NCI-H1417 (cell line): Measurements from ENCODE around the gene CDH4.
"Not testable (repeated sequence)": the region's sequence is repeated elsewhere in the genome, so short reads cannot be mapped to it uniquely, and the experiment has no call there.

ENCODE experiments used
- DNase-seq, 3 experiments: peaks; one replicate each; lab custom pipeline; 2025; lab: John Stamatoyannopoulos, UW

Gene CDH4

GRCh38 chr20:61419010-61419409 is 166.9 kb downstream of the CDH4 start:
- DNase-seq: no peak

- peak in 1 of 3 experiments; percentile 23 for DNase-seq
Measured at GRCh38 chr20:61419501-61419900, 167.4 kb downstream of the CDH4 start.

- no peak for DNase-seq
Measured at GRCh38 chr20:61420056-61420455, 168.0 kb downstream of the CDH4 start.

DNA sequence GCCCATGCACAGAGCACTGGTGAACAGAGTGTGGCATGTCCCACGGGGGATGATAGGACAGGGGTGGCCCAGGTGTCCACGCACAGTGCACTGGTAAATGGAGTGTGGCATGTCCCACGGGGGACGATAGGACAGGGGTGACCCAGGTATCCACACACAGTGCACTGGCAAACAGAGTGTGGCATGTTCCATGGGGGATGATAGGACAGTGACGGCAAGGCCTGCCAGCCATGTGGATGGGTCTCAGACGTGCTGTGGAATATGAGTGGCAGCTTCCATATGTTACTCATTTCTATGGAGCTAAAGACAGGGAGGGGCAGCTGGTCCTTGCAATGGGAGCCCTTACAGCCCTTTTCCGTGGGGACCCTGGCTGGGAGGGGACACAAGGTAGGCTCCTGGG is 168.7 kb downstream of the CDH4 start:
- DNase-seq: no peak

GRCh38 chr20:61422636-61423425 is 170.8 kb downstream of the CDH4 start:
- peak in 1 of 3 experiments; percentile 23 for DNase-seq

DNA sequence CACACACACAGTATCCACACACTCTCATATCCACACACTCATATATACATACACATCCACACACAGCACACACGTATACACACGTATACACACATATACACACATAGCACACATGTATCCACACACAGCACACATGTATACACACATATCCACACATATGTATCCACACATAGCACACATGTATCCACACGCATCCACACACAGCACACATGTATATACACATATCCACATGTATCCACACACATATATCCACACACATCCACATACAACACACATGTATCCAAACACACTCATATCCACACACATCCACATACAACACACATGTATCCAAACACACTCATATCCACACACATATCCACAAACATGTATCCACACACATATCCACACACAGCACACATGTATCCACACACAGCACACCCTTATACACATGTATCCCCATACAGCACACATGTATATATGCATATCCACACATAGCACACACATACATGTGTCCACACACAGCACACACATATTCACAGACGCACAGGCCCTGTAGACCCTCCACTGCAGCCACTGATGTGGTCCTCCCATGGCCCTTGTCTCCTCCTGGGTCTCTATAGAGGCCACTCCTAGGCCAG is 172.1 kb downstream of the CDH4 start:
- no peak for DNase-seq

DNA sequence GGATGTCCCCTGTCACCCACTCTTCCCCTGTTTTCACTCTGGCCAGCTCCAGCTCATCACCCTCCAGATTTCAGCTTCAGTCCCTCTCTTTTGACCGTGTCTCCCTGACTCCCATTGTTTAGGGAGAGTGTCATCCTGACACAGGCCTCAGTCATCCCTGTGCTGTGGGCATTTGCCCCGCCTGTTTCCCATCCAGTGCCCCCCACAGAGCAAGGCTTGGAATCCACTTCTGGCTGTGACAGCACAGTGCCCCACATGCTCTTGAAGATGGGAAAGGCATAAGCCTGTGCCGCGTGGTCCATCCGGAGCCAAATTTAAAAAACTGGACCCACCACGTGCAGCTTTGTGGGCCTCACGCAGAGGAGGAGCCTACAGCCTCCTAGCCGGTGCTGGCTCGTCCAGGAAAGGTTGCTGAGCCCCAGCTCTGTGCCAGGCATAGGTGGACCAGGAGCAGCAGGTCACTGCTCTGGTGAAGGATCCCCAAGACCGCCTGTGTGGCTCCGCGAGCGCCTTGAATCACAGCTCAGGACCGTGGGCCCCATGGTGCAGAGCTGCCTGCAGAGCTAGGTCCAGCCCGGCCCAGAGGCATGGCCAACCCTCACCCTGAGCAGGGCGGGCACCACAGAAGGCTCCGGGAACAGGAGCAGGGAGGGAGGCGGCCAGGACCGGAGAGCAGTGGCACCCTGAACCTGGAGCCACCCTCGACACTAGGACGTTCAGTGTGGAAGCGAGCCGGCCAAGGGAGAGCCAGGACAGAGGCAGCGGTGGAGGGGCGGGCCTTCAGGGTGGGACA is 172.8 kb downstream of the CDH4 start:
- DNase-seq: no peak

DNA sequence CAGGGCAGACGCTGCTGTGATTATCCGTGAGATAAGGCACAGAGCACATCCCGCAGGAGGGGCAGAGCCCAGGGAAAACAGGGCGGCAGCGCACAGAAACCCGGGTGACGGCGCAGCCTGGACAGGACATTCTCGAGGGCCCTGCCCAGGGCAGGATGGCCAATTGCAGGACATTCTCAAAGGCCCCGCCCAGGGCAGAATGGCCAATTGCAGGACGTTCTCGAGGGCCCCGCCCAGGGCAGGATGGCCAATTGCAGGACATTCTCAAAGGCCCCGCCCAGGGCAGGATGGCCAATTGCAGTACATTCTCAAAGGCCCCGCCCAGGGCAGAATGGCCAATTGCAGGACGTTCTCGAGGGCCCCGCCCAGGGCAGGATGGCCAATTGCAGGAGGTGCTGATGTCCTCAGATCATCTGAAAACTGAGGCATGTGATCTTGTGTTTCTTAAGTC is 173.5 kb downstream of the CDH4 start:
- DNase-seq: not testable (repeated sequence)

DNA sequence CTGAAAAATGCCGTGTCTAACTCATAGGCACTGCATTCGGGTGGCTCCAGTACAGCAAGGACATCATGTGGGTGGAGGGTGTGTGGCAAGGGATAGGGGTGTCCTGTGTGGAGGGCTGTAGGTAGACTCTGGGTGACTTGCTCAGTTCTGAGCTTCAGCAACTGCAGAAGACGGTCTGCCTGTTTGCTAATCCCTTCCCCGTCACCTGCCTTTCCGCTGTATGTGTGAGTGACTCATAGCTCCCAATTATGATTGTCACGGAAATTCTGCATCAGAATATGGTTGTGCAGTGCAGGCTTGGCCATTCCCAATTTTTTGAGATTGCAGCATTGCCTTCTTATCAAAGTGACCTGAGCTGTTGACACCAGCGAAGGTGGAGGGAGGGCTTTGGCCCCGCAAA is 174.3 kb downstream of the CDH4 start:
- DNase-seq: peak in 2 of 3 experiments; percentile 22 to 55

DNA sequence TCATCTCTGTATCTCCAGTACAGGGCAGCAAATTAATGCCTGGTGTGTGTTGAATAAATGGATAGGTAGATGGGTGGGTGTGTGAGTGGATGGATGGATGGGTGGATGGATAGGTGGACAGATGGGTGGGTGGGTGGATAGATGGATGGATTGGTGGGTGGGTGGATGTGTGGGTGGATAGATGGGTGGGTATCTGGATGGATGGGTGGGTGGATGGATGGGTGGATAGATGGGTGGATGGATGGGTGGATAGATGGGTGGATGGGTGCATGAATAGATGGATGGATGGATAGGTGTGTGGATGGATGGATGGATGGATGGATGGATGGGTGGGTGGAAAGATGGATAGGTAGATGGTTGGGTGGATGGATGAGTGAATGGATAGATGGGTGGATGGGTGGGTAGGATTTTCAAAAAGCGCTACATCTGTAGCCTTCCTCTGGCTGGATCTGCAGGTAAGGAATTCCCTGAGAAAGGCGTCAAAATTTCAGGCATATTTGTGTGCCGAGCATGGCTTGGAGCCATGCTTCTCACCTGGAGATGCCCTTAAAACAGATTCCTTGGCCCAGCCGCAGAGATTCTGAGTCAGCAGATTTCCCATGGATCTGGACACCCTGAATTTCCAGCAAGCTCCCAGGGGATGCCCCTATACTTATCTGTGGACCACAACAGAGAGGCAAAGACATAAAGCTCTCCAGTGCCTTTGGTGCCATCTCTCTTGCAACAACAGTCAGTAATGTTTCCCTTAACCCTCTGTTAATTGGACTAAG is 177.6 kb downstream of the CDH4 start:
- no peak for DNase-seq

GRCh38 chr20:61430228-61430624 is 178.2 kb downstream of the CDH4 start:
- DNase-seq: peak in 2 of 3 experiments; percentile 81 to 94

DNA sequence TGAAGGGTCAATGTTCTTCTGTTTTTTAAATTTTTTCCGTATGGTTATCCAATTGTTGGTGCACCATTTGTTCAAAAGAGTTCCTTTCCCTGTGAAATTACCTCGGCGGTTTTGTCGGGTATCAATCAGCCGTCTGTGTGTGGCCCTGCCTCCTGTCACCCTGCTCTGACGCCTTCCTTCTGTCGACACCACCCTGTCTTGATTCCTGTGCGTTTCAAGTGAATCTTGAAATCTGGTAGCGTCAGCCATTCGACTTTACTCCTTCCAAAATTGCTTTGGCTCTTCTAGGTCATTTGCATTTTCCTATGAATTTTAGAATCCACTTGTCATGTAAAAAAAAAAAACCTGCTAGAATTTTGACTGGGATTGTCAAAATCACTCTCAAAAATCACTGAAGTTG is 181.1 kb downstream of the CDH4 start:
- DNase-seq: no peak

- no peak for DNase-seq
Measured at GRCh38 chr20:61433816-61434215, 181.8 kb downstream of the CDH4 start.

GRCh38 chr20:61434341-61434781 is 182.3 kb downstream of the CDH4 start:
- peak in 1 of 3 experiments; percentile 96 for DNase-seq

GRCh38 chr20:61435184-61435822 is 183.2 kb downstream of the CDH4 start:
- DNase-seq: no peak

- DNase-seq: no peak
Measured at GRCh38 chr20:61435823-61436220, 183.8 kb downstream of the CDH4 start.

GRCh38 chr20:61436283-61436666 is 184.2 kb downstream of the CDH4 start:
- DNase-seq: no peak

GRCh38 chr20:61436667-61437279 is 184.7 kb downstream of the CDH4 start:
- peak in 2 of 3 experiments; percentile 38 to 58 for DNase-seq

DNA sequence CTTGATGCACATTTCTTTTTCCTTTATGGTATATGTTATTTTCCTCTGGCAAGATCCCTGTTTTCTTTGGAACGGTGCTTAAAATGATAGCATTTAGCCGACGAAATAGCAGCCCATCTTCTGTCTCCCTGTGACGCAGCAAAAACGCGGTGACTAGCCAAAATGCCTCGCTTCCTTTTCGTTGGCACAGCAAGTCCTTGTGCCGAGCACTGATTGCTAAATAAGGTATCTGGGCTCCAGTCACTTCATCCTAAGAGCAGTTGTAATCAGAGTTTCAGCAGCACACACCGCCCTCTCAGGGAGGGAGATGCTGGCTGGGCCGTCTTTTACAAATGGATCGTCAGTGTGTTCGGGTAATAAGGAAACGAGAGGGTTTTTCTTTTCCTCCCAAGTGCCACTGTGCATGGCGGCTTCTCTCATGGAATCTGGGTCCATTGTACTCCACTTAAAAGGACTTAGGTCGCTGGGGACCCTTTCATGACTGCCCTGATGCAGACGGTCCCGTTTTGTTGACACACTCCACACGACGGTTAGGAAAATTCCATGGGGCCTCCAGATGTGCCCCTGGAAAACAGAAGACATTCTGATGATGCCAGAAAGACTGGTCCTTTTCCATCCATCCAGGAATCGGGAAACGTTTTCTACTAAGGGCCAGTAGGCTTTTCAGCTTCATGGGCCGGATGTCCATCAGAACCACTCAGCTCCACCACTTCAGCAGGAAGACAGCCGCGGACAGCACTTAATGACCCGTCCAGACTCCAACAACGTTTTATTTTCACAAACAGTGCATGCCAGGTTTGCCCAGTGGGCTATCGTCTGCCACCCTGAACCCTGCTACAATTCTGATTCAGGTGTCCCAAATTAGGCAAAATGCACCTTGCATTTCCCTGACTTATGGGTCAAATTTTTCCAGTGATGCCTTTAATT is 185.5 kb downstream of the CDH4 start:
- DNase-seq: no peak

- DNase-seq: no peak
Measured at GRCh38 chr20:61438285-61438684, 186.2 kb downstream of the CDH4 start.
